Fibroblast of skin of back (primary cell): ENCODE data around the gene RBBP9.
"Not testable (repeated sequence)": the region's sequence is repeated elsewhere in the genome, so short reads cannot be mapped to it uniquely, and the experiment has no call there.

Experiments
- DNase-seq: peaks from one replicate; pipeline ENCODE4 v3.0.0-alpha.2; 2013

RBBP9 gene

DNA sequence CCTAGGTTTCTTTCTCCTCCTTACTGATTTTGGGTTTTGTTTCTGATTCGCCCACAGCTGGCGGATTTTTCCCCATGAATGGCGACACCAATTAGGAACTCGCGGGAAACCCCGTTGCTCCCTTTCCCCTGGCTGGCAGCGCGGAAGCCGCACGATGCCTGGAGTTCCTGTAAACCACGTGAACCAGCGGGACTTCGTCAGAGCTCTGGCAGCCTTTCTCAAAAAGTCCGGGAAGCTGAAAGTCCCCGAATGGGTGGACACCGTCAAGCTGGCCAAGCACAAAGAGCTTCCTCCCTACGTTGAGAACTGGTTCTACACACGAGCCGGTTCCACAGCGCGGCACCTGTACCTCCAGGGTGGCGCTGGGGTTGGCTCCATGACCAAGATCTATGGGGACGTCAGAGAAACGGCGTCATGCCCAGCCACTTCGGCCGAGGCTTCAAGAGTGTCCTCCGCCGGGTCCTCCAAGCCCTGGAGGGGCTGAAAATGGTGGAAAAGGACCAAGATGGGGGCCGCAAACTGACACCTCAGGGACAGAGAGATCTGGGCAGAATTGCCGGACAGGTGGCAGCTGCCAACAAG lies 7.5 kb upstream of the RBBP9 start:
- DNase-seq, result no peak

- not testable (repeated sequence) for DNase-seq
Measured at GRCh38 chr20:18501672-18502071, 4.6 kb upstream of the RBBP9 start.

- DNase-seq, result no peak
Measured at GRCh38 chr20:18497603-18498002, 578 bp upstream of the RBBP9 start.

DNA sequence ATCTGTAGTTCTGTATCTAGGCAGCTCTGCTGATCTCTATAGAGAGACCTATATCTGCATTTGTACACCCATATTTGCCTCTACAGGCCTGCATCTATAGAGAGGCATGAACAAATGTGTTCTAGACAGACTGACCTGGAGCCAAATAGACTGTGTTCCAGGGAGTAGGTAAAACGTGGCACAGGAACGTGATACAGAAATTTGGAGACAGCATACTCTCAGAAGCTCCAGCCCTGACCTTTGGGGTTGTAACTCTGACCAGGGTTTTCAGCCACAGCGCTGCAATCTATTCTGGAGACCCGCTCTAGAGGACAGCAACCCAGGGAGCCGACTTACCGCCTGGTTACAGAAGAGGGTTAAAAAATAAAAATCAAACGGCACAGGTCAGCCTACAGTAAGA lies 983 bp downstream of the RBBP9 start:
- DNase-seq, result no peak

DNA sequence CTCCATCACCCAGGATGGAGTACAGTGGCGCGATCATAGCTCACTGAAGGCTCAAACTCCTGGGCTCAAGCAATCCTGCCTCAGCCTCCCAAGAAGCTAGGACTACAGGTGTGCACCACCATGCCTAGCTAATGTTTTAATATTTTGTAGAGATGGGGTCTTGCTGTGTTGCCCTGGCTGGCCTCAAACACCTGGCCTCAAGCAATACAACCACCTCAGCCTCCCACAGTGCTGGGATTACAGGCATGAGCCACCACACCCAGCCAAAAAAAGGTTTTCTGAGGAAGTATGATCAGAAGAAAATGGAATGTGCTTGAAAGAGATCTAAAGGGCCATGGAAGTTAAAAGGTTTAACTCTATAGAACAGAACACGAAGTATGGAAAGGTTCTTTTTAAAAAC lies 8.7 kb downstream of the RBBP9 start:
- no peak for DNase-seq

DNA sequence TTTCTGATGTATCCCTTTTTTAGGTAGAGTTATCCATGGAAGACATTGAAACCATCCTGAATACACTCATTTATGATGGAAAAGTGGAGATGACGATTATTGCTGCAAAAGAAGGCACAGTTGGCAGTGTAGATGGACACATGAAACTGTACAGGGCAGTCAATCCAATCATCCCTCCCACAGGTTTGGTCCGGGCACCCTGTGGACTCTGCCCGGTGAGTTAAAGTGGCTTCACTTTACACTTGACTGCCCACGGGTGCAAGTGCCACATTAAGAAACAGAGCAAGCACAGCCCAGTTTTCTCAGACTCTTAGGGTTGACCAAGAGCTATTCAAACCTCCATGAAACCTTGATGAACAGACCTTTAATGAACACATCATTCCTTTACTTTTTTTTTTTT lies 15.4 kb downstream of the RBBP9 start:
- DNase-seq, result no peak

DNA sequence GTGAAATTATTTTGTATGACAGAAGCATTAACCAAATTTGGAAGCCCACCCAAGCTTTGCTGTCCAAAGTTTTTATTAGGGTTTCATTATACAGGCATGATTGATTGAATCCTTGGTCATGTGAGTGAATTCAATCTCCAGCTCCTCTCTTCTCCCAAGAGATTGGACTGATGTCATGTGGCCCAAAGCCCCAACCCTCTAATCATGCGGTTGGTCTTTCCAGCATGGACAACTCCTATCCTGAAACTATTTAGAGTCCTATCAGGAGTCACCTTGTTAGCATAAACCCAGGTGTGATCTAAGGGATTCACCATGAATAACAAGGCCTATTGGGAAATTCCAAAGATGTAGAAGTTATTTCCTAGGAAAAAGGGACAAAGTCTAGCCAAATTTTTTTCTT lies 19.2 kb downstream of the RBBP9 start:
- DNase-seq, result no peak

DNA sequence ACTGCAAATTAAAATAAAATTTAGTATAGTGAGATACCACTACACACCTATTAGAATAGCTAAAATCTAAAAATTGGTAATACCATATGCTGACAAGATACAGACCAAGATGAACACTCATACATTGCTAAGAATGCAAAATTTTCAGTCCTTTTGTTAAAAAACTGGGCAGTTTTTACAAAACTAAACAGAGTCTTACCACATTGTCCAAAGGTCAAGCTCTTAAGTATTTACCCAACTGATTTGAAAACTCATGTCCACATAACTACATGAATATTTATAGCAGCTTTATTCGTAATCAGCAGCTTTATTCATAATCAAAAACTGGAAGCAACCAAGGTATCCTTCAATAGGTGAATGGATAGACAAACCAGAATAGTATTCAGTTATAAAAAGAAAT lies 19.8 kb downstream of the RBBP9 start:
- no peak for DNase-seq

GRCh38 chr20:18466894-18467730 lies 29.9 kb downstream of the RBBP9 start, which contains the start of the genes DZANK1 and POLR3F:
Gene DZANK1 (minus strand): TSS chr20:18467030. CDS start chr20:18465358, 1,672 bp downstream.
Gene POLR3F (plus strand): TSS chr20:18467390. CDS start chr20:18467507, 117 bp downstream.
- peak; percentile 96 for DNase-seq

DNA sequence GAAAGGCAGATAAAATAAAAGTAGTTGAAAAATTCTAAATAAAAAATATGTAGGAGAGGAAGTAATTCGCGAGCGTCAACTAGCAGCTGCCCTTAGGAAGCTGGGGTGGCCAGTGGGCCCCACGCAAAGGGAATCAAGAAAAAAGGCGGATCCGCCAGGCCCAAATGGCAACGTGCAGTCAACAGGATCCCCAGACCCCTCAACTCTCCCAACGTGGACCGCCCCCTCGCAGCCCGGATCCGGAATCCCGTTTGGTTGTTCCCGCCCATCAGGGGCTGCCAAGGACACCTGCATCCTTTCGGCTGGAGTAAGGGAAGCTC lies 30.5 kb downstream of the RBBP9 start:
- no peak for DNase-seq

- no peak for DNase-seq
Measured at GRCh38 chr20:18465536-18466200, 31.4 kb downstream of the RBBP9 start.

GRCh38 chr20:18456600-18456999 lies 40.4 kb downstream of the RBBP9 start:
- no peak for DNase-seq

- peak; percentile 18 for DNase-seq
Measured at GRCh38 chr20:18443886-18444285, 53.1 kb downstream of the RBBP9 start.

- no peak for DNase-seq
Measured at GRCh38 chr20:18440403-18440802, 56.6 kb downstream of the RBBP9 start.

DNA sequence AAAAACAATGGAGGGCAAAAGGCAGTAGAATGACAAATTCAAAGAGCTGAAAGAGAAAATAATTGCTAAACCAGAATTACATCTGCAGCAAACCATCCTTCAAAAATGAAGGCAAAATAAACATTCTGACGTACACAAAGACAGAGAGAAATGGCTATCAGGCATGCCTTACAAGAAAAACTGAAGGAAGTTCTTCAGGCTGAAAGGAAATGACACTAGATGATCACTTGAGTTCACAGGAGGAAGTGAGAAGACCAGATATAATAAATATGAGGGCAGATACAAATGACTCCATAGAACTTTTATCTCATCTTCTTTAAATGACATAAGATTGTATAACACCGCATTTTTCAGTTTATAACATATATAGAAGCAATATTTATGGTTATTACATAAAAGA lies 60.2 kb downstream of the RBBP9 start:
- DNase-seq, result no peak
